HT-29 (cell line): ENCODE data around the gene XRN2. TPM values are rescaled to one million over a fixed set of nuclear protein-coding genes. Genes with fewer than 3 reads are reported as not detected.

Experiments
- DNase-seq: peaks from one replicate; pipeline ENCODE4 v3.0.0-alpha.2; 2015; ENCODE audit warnings: low spot score
- total RNA-seq: library from RNA; depleted of rRNA; stranded (reverse); fragments of >200 nt; shearing (Covaris generic); gene quantifications from 2 replicates; pipeline ENCODE4 v1.2.3, GENCODE V29; 2014; rRNA removed

XRN2 gene
- total RNA-seq, result 42.3 and 44.0 TPM in 2 replicates

- DNase-seq, result peak; percentile 94
Measured at GRCh38 chr20:21303061-21303871, at the start of gene XRN2. Gene XRN2, plus strand, starts transcription at chr20:21303331. Its CDS starts 68 bp downstream, at chr20:21303399.

DNA sequence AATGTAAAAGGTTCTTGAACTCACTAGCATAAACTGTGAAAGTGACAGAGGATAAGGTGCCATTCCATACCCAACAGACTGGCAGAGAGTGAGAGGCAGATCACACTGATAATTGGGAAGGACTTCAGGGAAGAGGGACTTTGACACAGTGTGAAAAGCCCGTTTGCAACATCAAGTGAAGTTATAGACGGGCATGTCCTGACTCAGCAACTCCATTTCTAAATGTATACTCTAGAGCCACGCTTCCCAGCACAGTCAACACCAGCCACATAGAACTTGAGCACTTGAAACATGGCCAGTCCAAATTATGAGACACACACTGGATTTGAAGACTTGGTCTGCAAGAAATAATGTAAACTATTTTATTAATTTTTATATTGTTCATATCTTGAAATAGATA lies 45.9 kb upstream of the XRN2 start:
- DNase-seq, result no peak

- DNase-seq, result no peak
Measured at GRCh38 chr20:21258411-21258810, 44.7 kb upstream of the XRN2 start.

DNA sequence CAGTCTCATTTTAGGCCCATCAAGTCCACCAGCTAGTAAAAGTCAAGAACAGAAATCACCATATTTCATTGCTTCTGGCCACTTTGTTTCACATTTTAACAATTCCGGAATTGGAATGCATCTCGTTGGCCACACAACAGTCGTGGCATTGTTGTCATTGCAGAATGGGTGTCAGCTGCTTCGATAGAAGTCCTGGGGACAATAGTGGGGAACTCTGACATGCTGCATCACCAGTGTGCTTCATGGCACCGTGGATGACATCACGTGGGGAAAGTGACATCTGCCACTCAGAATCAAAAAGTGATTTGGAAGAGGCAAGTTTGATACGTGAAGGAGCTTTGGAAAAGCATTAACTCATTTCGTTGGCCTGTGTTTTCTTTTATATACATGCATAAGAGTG lies 43.8 kb upstream of the XRN2 start:
- no peak for DNase-seq

GRCh38 chr20:21262812-21263211 lies 40.3 kb upstream of the XRN2 start:
- no peak for DNase-seq

- DNase-seq, result no peak
Measured at GRCh38 chr20:21265261-21266190, 37.6 kb upstream of the XRN2 start.

- DNase-seq, result no peak
Measured at GRCh38 chr20:21266191-21266536, 37.0 kb upstream of the XRN2 start.

DNA sequence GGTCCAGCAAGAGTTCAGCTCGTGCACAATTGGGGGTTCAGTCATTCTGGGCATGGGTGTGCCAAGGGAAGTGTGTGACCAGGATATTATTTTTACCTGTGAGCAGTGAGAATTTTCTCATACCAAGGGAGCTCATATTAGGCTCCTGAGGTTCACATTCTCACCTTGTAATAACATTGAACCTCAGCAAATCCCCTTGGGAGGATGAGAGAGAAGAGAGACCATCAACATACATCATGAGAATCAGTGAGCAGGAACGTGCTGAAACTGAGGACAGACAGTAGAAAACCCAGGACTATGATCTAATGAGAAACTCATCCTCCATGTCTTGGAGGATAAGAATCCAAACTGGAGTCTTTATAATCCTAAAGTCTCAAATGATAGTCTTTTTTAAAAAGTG lies 33.4 kb upstream of the XRN2 start:
- no peak for DNase-seq

GRCh38 chr20:21270806-21271205 lies 32.3 kb upstream of the XRN2 start:
- no peak for DNase-seq

DNA sequence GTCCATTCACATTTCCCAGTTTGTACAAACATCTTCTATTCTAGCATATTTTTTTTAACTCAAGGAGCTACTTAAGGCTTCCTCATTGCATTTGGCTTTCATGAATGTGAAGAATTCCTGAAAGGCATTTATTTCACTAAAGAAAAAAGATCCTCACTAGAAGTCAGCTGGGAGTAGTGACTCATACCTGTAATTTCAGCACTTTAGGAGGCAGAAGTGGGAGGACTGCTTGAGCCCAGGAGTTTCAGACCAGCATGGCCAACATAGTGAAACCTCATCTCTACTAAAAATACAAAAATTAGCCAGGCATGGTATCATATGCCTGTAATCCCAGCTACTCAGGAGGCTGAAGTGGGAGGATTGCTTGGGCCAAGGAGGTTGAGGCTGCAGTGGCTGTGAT lies 30.9 kb upstream of the XRN2 start:
- DNase-seq, result no peak

DNA sequence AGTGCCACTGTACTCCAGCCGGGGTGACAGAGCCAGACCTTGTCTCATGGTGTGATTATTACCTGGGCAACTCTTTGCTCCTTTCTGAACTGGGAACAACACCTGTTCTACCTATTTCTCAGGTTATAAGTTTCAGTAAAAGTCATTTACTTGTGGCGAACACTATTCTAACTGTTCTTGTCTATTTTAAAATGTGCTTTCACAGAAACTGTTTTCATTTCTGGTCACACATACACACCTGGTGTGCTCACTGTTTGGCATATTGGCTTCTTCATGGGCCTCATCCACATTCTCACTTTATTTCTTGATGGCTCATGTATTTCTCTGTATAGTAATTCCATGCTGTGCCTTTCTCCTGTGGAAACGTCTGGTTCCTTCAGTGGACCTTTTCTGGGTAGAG lies 30.5 kb upstream of the XRN2 start:
- no peak for DNase-seq

GRCh38 chr20:21273755-21274386 lies 29.3 kb upstream of the XRN2 start:
- no peak for DNase-seq

DNA sequence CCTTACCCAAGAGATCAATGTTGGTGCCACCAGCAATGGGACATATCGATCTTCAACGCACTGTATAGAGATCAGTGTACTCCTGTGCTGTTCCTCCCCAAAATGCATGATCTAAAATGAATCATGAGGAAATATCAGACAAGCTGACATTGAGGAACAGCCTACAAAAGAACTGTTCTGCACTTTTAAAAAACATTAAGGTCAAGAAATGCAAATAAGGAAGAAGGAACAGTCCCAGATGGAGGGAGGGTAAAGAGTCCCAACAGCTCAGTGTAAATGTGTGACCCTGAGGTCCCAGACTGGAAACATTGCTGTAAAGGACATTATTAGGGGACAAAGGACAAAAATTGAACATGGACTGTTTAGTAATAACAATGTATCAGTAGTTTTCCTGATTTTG lies 24.3 kb upstream of the XRN2 start:
- no peak for DNase-seq

- DNase-seq, result no peak
Measured at GRCh38 chr20:21279706-21280521, 23.2 kb upstream of the XRN2 start.

- DNase-seq, result no peak
Measured at GRCh38 chr20:21280522-21281016, 22.6 kb upstream of the XRN2 start.

DNA sequence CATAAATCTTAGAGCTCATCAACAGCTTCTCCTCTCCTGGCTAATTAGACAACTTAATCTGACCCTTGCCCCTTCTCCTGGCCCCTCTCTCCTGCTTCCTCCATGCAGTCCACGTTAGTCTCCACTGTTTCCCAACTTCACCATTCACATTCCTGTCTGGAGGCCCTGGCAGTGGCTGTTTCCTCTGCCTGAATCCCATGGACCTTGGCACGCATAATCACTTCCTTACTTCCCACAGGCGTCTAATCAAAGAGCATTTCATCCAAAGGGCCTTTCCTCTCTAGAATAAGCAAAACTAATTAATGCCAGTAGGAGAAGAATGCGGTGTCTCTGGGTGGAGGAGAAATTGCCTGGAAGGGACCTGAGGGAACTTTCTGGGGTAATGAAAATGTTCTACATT lies 16.4 kb upstream of the XRN2 start:
- no peak for DNase-seq

DNA sequence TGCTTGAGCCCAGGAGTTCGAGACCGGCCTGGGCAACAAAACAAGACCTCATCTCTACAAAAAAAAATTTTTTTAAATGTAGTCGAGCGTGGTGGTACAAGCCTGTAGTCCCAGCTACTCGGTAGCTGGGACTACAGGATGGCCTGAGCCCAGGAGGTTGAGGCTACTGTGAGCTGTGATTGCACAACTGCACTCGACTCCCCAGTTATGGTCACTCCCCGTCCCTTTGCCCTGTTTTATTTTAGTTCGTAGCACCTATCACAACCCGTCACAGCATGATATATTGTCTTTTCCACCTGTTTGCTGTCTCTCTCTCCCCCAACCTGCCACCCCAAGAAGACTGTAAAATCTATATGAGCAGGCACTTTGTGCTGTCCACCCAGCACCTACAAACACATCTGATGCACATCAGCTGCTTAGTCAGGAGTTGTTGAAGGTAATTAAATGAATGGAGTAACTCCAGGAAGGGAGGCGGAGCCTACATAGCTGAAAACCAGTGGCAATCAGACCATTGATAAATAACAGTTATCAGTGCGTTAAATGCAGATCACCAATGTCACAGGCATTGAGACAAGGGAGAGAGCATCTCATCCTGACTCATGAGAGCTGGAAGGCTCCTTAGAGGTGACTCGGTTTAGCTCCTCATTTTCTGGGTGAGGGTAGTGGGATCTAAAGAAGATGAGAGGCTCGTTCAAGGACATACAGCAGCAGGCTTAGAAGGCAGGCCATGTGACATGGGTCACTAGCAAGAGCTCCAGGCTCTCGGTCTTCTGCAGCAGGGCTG lies 14.4 kb upstream of the XRN2 start:
- no peak for DNase-seq

DNA sequence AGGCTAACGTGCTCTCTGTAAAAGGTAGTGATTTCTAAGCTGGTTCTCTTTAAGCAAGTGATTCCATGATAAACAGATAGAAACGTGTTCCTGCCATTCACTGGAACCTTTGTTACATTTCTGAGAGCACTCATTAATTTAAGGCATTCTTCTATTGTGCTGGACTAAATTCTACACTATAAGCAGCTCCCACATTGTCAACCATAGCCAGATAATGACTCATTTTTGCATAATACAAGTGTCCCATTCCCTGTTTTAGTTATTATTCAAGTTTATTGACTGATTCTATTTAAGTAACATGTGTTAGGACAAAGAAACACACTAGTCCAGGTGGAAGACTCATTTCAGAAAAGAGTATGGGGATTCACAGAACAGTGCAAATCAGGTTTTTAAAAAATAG lies 13.5 kb upstream of the XRN2 start:
- no peak for DNase-seq

DNA sequence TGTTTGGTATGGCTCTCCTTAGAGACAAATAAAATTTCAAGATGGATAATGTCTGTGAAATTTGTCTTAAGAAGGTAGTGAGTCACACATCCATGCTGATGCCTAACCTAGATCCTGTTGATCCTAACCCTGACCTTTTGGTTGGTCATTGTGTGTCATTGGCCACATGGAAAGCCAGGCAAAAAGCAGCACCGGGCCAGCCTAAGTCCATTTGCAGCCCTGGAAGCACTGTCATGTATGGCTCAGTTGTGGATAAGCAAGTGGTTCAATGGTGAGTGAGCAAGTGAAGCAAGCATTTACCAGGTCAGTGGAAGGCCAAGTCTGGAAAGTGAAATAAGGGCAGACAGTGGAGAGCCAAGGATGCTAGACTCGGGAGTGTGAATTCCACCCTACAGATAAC lies 12.1 kb upstream of the XRN2 start:
- no peak for DNase-seq

DNA sequence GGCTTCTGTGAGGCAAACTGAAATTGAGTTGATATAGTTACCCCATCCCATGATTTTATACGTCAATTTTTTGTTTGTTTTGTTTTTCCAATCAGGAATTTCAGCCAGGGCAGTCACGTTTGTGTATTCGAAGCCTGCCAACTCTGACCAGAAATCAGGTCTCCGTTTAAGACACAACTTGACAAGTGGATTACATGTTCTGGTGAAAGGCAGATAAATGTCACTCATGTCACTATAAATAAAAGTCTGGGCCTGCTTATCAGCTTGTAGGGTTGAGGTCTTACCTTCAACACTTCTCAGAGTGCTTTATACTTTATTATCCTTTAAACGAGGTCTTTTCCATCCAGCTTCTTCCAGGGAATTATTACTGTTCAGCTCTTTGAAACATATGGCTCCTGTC lies 8.4 kb upstream of the XRN2 start:
- no peak for DNase-seq
